Common myeloid progenitor, CD34-positive (primary cell): ENCODE results near the gene ASTN2.

Source experiments
- CTCF ChIA-PET: fragments of 350-600 bp; sonication (Branson Sonifier 250); formaldehyde crosslinking; loops from one replicate; lab custom pipeline; 2021; ENCODE audit warnings: antibody characterized with exemption; lab: Charles Lee
- POLR2A ChIA-PET: fragments of 350-600 bp; sonication (Branson Sonifier 250); formaldehyde crosslinking; loops from one replicate; lab custom pipeline; 2021; ENCODE audit warnings: antibody characterized with exemption; lab: Charles Lee
- DNase-seq, 3 donors: peaks; one replicate each; pipeline versions ENCODE4 v3.0.0 to v3.0.0-alpha.2; 2013
- H3K27ac ChIP-seq, 2 experiments: 1 replicate in 1 of 2; 2 replicates in 1 of 2; pipeline ENCODE4 v1.7.0; 2013; ENCODE audit warnings: inconsistent platforms in 2 of 2, low read length in 2 of 2, mild to moderate bottlenecking in 2 of 2, low read depth in 1 of 2, moderate library complexity in 1 of 2; ENCODE audit not compliant: severe bottlenecking in 2 of 2, insufficient read depth in 1 of 2, poor library complexity in 1 of 2
- H3K27me3 ChIP-seq, 5 experiments: replicated peaks in 2 of 5; 1 replicate in 3 of 5; 2 replicates in 2 of 5; pipeline versions ENCODE4 v1.6.1 to v1.7.0; 2013; ENCODE audit warnings: low read length in 4 of 5, mild to moderate bottlenecking in 2 of 5, moderate library complexity in 2 of 5, inconsistent platforms in 1 of 5; ENCODE audit not compliant: insufficient read depth in 5 of 5, control insufficient read depth in 4 of 5
- H3K36me3 ChIP-seq, 4 experiments: 1 replicate in 2 of 4; 2 replicates in 2 of 4; pipeline versions ENCODE4 v1.6.1 to v1.7.0; 2013; ENCODE audit warnings: low read length in 3 of 4, control low read depth in 1 of 4, mild to moderate bottlenecking in 1 of 4; ENCODE audit not compliant: control insufficient read depth in 4 of 4, insufficient read depth in 4 of 4
- H3K4me1 ChIP-seq, 4 experiments: 1 replicate in 3 of 4; 2 replicates in 1 of 4; pipeline versions ENCODE4 v1.6.1 to v1.7.1; 2013; ENCODE audit warnings: low read length in 3 of 4, mild to moderate bottlenecking in 3 of 4, control low read depth in 1 of 4, inconsistent platforms in 1 of 4, moderate library complexity in 1 of 4; ENCODE audit not compliant: control insufficient read depth in 4 of 4, insufficient read depth in 4 of 4; ENCODE audit errors: control extremely low read depth in 1 of 4
- H3K4me3 ChIP-seq, 7 experiments: 1 replicate in 4 of 7; 2 replicates in 3 of 7; pipeline versions ENCODE4 v1.5.1 to v1.7.0; 2013; ENCODE audit warnings: mild to moderate bottlenecking in 7 of 7, low read length in 6 of 7, moderate library complexity in 6 of 7, inconsistent platforms in 2 of 7, low read depth in 2 of 7, control low read depth in 1 of 7; ENCODE audit not compliant: insufficient read depth in 4 of 7, control insufficient read depth in 1 of 7; ENCODE audit errors: extremely low read depth in 1 of 7
- H3K9me3 ChIP-seq, 5 experiments: 1 replicate in 4 of 5; 2 replicates in 1 of 5; pipeline versions ENCODE4 v1.6.1 to v1.7.1; 2013; ENCODE audit warnings: low read length in 4 of 5, mild to moderate bottlenecking in 2 of 5, inconsistent platforms in 1 of 5, low read depth in 1 of 5, moderate library complexity in 1 of 5; ENCODE audit not compliant: control insufficient read depth in 4 of 5, insufficient read depth in 2 of 5; ENCODE audit errors: control extremely low read depth in 1 of 5
- WGBS: methylation state at CpG from one replicate; pipeline ENCODE4 v1.1.5; 2013; ENCODE audit not compliant: insufficient coverage; 5-methylcytosine and 5-hydroxymethylcytosine counted together

ASTN2 gene

DNA sequence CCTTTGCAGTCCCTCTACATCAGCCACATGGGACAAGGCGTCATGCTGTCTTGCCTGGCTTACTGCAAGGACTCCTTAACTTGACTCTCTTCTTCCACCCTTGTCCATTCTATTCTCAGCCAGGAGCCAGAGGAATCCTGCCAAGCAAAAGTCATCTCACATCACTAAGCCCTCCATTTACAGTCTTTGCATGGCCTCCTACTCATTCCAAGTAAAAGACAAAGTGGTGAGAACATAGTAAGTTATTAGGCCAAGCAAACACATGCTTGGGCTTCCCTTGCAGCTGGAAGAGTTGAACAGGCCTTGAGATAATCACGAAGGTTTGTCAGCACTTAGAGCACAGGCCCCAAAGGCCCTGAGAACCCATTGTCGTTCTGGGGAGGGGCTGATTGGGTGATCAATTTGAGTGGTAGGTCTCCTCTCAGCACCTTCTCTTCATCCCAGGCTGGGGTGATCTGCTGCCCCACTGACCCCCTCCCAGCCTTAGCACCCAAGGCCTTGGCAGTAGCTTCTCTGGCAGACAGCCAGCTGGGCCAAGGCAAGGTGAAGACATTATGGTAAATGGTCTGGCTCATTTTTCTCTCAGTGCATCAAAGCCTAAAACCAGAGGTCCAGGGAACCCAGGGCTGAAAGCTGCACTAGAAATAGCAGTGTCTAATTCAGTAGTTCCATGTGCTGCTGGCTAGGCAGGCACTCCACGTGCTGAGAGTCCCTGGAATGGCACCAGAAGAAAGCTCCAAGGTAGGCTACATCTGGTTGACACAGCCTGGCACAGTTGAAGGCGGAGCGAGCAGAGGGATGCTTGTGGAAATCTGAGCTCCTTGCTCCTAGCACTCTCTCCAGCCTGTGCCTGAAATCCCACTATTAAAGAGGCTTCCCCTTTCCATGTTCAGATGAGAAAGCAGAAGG is 121.4 kb downstream of the ASTN2 start:
- no peak for DNase-seq
- Histone ChIP-seq H3K4me3 (no peak overlapping the region), H3K4me1 (no peaks in the 10 kb centered on the region), H3K27me3 (peaks cover 0 to 2% (median 0%) of the 10 kb centered on the region in 5 experiments), H3K9me3 (peaks cover 0 to 4% (median 0%) of the 10 kb centered on the region in 5 experiments), H3K36me3 (no peaks in the 10 kb centered on the region), H3K27ac (no peak overlapping the region)
- POLR2A ChIA-PET: no interaction called here
- CTCF ChIA-PET: interaction anchor here (0.5 kb wide), 2 partner anchors 825 to 1950 kb away, joined by 3 to 4 read pairs; no protein-coding TSS in a partner anchor
- 79% methylated on average over 3 of the region's 6 CpGs for WGBS

DNA sequence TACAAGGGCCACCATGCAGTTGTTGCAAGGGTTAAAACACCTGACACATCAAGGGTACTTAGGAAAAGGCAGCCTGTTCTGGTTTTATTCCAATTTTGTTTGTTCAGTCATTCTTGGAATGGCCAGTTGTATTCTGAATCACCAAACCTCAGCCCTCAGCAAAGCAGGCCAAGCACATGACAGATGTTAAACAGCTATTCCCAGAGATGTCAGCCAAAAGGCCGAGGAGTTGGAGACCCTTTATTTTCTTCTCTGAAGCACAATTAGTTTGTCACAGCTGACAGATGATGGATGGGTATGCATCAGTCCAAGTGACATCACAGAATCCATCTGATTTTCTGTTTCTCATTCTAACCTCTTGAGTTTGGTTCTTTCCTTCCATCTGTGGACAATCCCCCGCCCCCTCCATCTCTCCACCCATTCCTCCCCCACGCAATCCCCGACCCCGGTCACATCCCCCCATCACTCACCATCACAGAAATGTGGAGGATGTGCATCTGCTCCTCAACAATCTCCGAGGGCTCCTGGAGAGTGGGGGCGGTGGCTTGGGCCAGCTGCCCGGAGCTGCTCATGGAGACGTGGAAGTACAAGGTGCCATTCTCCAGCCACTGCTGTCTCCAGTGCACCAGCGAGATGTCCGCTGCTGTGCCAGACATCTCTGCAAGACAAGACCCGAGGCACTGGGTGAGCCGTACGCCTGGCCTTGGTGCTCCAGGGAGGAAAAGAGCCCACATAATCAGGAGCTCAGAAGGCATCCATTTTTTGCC is 123.8 kb downstream of the ASTN2 start:
- H3K36me3 ChIP-seq: no peaks in the 10 kb centered on the region
- H3K4me1 ChIP-seq: no peaks in the 10 kb centered on the region
- no peak overlapping the region for H3K4me3 ChIP-seq
- no peak for DNase-seq
- no peaks in the 10 kb centered on the region for H3K27me3 ChIP-seq
- CTCF ChIA-PET: interaction anchor here (0.5 kb wide), 1 partner anchor 974 kb away, joined by 4 read pairs; no protein-coding TSS in a partner anchor
- WGBS: 95% methylated on average over 9 of the region's 14 CpGs
- no peak overlapping the region for H3K27ac ChIP-seq
- peaks cover 0 to 4% (median 0%) of the 10 kb centered on the region in 5 experiments for H3K9me3 ChIP-seq
- POLR2A ChIA-PET: no interaction called here

DNA sequence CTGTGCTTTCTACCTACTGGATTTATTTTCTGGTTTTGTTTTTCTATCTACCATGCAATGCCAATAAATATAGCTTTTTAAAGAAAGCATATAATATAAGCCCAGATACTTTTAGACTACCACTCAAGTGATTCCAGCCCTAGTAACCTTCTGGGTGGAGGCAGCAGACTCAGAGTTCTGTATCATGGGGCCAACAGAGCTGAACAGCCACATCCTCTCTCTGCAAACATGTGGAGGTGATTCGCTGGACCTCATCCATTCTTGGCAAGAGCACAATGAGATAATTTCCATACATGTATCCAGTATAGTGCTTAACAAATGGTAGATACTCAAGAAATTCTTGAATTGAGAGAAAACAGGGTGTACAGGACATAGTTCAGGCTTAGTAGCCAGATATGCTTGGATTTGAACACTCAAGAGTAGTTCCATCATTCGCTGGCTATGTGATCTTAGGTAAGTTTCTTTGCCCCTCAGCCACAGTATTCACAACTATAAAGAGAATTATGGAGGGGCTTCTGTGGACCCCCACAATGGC is 124.5 kb downstream of the ASTN2 start:
- Histone ChIP-seq H3K4me1 (no peaks in the 10 kb centered on the region), H3K36me3 (no peaks in the 10 kb centered on the region), H3K27me3 (no peaks in the 10 kb centered on the region), H3K4me3 (no peak overlapping the region), H3K9me3 (peaks cover 0 to 2% (median 0%) of the 10 kb centered on the region in 5 experiments), H3K27ac (no peak overlapping the region)
- WGBS: 100% methylated on average over 1 of the region's 2 CpGs
- CTCF ChIA-PET: no interaction called here
- no peak for DNase-seq
- POLR2A ChIA-PET: no interaction called here

DNA sequence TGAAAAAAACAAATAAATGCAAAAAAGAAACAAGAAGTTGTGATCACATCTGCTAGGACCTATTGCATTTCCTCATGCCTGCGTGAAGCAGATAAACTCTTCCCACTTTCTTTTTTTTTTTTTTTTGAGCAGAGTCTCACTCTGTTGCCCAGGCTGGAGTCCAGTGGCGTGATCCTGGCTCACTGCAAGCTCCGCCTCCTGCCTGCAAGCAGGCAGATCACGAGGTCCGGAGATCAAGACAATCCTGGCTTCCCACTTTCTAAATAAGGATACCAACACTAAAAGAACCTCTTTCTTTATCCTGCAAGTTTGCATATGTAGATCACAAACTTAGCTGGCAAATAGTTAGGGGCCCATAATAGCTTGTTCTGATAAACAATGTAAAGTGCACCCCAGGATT is 128.6 kb downstream of the ASTN2 start:
- H3K36me3 ChIP-seq: no peaks in the 10 kb centered on the region
- POLR2A ChIA-PET: no interaction called here
- WGBS: 88% methylated on average over 4 of the region's 5 CpGs
- no peaks in the 10 kb centered on the region for H3K4me1 ChIP-seq
- no peak overlapping the region for H3K27ac ChIP-seq
- no peak overlapping the region for H3K4me3 ChIP-seq
- no peaks in the 10 kb centered on the region for H3K27me3 ChIP-seq
- DNase-seq: no peak
- CTCF ChIA-PET: no interaction called here
- no peaks in the 10 kb centered on the region for H3K9me3 ChIP-seq

DNA sequence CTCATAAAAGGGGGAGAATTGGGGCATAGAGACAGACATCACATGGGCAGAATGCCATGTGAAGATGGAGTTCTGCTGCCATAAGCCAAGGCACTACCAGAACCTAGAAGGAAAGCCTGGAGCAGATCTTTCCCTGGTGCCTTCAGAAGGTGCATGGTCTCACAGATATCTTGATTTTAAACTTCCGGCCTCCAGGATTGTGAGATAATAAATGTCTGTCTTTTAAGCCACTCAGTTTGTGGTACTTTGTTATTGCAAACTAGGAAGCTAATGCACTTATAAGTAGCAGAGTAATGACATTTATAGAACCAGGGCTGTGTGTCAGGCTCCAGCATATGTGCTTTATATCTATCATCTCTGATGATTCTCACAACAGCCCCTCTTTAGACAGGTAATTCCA is 130.4 kb downstream of the ASTN2 start:
- CTCF ChIA-PET: no interaction called here

DNA sequence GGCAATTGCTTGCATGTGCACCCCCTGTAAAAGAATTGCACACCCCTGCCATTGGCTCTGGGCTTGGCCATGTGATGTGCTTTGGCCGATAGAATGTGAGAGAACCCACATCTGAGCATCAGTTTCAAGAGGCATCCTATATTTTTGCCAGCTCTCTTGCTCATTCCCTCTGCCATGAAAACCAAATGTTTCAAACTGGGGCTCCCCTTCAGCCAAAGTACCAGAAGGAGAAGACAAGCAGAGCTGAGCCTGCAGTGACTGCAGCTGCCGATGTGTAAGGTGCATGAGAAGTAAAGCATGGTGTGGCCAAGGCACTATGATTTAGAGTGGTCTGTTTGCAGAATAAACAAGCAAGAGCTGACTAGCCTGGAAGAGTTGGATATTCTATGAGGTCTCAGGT is 132.3 kb downstream of the ASTN2 start:
- POLR2A ChIA-PET: no interaction called here
- Histone ChIP-seq H3K27me3 (no peaks in the 10 kb centered on the region), H3K4me3 (no peak overlapping the region), H3K27ac (no peak overlapping the region), H3K9me3 (no peaks in the 10 kb centered on the region), H3K4me1 (no peaks in the 10 kb centered on the region), H3K36me3 (no peaks in the 10 kb centered on the region)
- CTCF ChIA-PET: no interaction called here
- DNase-seq: no peak
- 60% methylated on average over 2 of the region's 2 CpGs for WGBS

More for the DNA sequence above, 130.4 kb downstream of the ASTN2 start:
- DNase-seq: no peak
- POLR2A ChIA-PET: no interaction called here
- Histone ChIP-seq H3K27me3 (no peaks in the 10 kb centered on the region), H3K36me3 (no peaks in the 10 kb centered on the region), H3K4me1 (no peaks in the 10 kb centered on the region), H3K27ac (no peak overlapping the region), H3K4me3 (no peak overlapping the region), H3K9me3 (no peaks in the 10 kb centered on the region)
- WGBS: 100% methylated on average over 1 of the region's 1 CpG
